Fibroblast of the conjunctiva (primary cell): ENCODE results near the gene GLDN.
A peak's percentile ranks its signal among the peaks of the same experiment; 100 is the strongest.

Experiments
- DNase-seq: peaks from one replicate; pipeline ENCODE4 v3.0.0-alpha.2; 2010; ENCODE audit warnings: low read depth

GLDN gene

GRCh38 chr15:51341366-51342226, at the start of gene GLDN:
Gene GLDN (plus strand): TSS chr15:51341655. CDS start chr15:51341685, 30 bp downstream.
- DNase-seq = no peak

GRCh38 chr15:51298620-51299019, 42.8 kb upstream of the GLDN start:
- no peak for DNase-seq

- no peak for DNase-seq
Measured at GRCh38 chr15:51299187-51300015, 42.1 kb upstream of the GLDN start.

- DNase-seq = no peak
Measured at GRCh38 chr15:51302480-51302879, 39.0 kb upstream of the GLDN start.

GRCh38 chr15:51303462-51303980, 37.9 kb upstream of the GLDN start:
- DNase-seq = no peak

- no peak for DNase-seq
Measured at GRCh38 chr15:51307325-51307724, 34.1 kb upstream of the GLDN start.

- no peak for DNase-seq
Measured at GRCh38 chr15:51307811-51308210, 33.6 kb upstream of the GLDN start.

GRCh38 chr15:51310064-51310463, 31.4 kb upstream of the GLDN start:
- no peak for DNase-seq

- no peak for DNase-seq
Measured at GRCh38 chr15:51311510-51311909, 29.9 kb upstream of the GLDN start.

GRCh38 chr15:51312166-51313073, 29.0 kb upstream of the GLDN start:
- peak; percentile 22 for DNase-seq

- DNase-seq = no peak
Measured at GRCh38 chr15:51313074-51313393, 28.4 kb upstream of the GLDN start.

- no peak for DNase-seq
Measured at GRCh38 chr15:51313644-51314280, 27.7 kb upstream of the GLDN start.

GRCh38 chr15:51314391-51315337, 26.8 kb upstream of the GLDN start:
- DNase-seq = no peak

GRCh38 chr15:51315726-51316125, 25.7 kb upstream of the GLDN start:
- no peak for DNase-seq

- no peak for DNase-seq
Measured at GRCh38 chr15:51316636-51317035, 24.8 kb upstream of the GLDN start.

- DNase-seq = no peak
Measured at GRCh38 chr15:51318382-51319150, 22.9 kb upstream of the GLDN start.

GRCh38 chr15:51319539-51319938, 21.9 kb upstream of the GLDN start:
- DNase-seq = no peak

GRCh38 chr15:51320843-51321242, 20.6 kb upstream of the GLDN start:
- no peak for DNase-seq

GRCh38 chr15:51321316-51321715, 20.1 kb upstream of the GLDN start:
- no peak for DNase-seq
